ENCODE results near the gene ZKSCAN5. TPM values are rescaled to one million over a fixed set of nuclear protein-coding genes. Genes with fewer than 3 reads are reported as not detected.

ZKSCAN5 gene
- total and polyA plus RNA-seq, 12 donors = 2.8 to 8.5 (median 7.2) TPM

GRCh38 chr7:99465421-99465768 is 39.1 kb upstream of the ZKSCAN5 start:
- DNase-seq (no peak), ATAC-seq (peak in 7 of 8 donors; percentile 1 to 17 (median 11))
- WGBS, 2 donors = 3 to 6% methylated on average over 9 of the region's 9 CpGs
- Histone ChIP-seq H3K27me3 (no peaks in the 10 kb centered on the region), H3K27ac (peak overlapping the region; percentile 67 to 98 (median 92)), H3K4me1 (peaks cover 4 to 66% (median 40%) of the 10 kb centered on the region in 9 donors), H3K36me3 (peaks cover 0 to 33% (median 4%) of the 10 kb centered on the region in 9 donors), H3K9me3 (no peaks in the 10 kb centered on the region), H3K4me3 (peak overlapping the region; percentile 69 to 97 (median 90))
- intact Hi-C loops (cut with DNase I) = no loop called here
- TF ChIP-seq, protein P1, sequence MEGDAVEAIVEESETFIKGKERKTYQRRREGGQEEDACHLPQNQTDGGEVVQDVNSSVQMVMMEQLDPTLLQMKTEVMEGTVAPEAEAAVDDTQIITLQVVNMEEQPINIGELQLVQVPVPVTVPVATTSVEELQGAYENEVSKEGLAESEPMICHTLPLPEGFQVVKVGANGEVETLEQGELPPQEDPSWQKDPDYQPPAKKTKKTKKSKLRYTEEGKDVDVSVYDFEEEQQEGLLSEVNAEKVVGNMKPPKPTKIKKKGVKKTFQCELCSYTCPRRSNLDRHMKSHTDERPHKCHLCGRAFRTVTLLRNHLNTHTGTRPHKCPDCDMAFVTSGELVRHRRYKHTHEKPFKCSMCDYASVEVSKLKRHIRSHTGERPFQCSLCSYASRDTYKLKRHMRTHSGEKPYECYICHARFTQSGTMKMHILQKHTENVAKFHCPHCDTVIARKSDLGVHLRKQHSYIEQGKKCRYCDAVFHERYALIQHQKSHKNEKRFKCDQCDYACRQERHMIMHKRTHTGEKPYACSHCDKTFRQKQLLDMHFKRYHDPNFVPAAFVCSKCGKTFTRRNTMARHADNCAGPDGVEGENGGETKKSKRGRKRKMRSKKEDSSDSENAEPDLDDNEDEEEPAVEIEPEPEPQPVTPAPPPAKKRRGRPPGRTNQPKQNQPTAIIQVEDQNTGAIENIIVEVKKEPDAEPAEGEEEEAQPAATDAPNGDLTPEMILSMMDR (IDR thresholded peaks at IDR 0.05) = no peak

DNA sequence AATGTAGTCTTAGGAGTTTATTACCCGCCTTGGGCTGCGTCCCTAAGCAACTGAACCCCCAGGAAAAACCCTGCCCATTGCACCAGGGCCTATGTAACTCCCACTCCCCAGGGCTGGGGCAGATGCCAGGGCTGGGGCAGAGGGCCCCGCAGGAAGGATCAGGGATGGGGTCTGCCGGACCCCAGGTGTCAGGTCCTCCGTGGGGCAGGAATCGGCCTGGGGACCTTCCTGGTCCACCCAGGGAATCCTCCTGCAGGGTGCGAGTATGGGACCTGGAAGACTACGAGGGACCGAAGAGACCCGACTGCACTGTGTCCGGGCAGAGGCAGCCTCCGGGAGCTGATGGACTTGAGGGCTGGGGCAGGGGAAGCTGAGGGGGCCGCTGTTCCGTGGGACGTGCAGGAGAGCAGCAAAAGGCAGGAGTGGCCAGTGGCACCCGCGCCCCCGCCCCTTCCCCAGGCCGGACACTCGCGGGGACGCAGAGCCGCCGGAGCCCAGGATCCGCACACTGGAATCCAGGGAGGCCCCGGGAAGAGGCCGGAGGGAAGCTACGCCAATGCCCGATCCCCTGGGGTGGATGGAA is 36.0 kb upstream of the ZKSCAN5 start:
- TF ChIP-seq, protein P1 (IDR thresholded peaks at IDR 0.05) = no peak
- intact Hi-C loops (cut with DNase I) = no loop called here
- Histone ChIP-seq H3K4me1 (peaks cover 4 to 51% (median 34%) of the 10 kb centered on the region in 9 donors), H3K36me3 (peaks cover 0 to 12% (median 4%) of the 10 kb centered on the region in 9 donors), H3K27ac (no peak overlapping the region), H3K4me3 (no peak overlapping the region), H3K9me3 (no peaks in the 10 kb centered on the region), H3K27me3 (no peaks in the 10 kb centered on the region)
- WGBS, 2 donors = 84 to 88% methylated on average over 29 of the region's 29 CpGs
- DNase-seq (no peak), ATAC-seq (no peak)

GRCh38 chr7:99469381-99470065 is 34.9 kb upstream of the ZKSCAN5 start:
- H3K4me1 ChIP-seq = peaks cover 4 to 46% (median 34%) of the 10 kb centered on the region in 9 donors
- TF ChIP-seq, protein P1 (IDR thresholded peaks at IDR 0.05) = no peak
- WGBS, 2 donors = 40 to 44% methylated on average over 23 of the region's 23 CpGs
- ATAC-seq (no peak), DNase-seq (no peak)
- peak overlapping the region in 9 of 10 donors; percentile 23 to 48 (median 33) for H3K4me3 ChIP-seq
- no peaks in the 10 kb centered on the region for H3K27me3 ChIP-seq
- intact Hi-C loops (cut with DNase I) = loop anchor here in 1 of 10 donors (2.0 to 5.0 kb wide), 2 partner anchors 33 to 148 kb away; partner anchors contain the start of gene ZSCAN25
- peaks cover 0 to 1% (median 0%) of the 10 kb centered on the region in 9 donors for H3K36me3 ChIP-seq
- no peaks in the 10 kb centered on the region for H3K9me3 ChIP-seq
- H3K27ac ChIP-seq = peak overlapping the region; percentile 42 to 88 (median 80)

DNA sequence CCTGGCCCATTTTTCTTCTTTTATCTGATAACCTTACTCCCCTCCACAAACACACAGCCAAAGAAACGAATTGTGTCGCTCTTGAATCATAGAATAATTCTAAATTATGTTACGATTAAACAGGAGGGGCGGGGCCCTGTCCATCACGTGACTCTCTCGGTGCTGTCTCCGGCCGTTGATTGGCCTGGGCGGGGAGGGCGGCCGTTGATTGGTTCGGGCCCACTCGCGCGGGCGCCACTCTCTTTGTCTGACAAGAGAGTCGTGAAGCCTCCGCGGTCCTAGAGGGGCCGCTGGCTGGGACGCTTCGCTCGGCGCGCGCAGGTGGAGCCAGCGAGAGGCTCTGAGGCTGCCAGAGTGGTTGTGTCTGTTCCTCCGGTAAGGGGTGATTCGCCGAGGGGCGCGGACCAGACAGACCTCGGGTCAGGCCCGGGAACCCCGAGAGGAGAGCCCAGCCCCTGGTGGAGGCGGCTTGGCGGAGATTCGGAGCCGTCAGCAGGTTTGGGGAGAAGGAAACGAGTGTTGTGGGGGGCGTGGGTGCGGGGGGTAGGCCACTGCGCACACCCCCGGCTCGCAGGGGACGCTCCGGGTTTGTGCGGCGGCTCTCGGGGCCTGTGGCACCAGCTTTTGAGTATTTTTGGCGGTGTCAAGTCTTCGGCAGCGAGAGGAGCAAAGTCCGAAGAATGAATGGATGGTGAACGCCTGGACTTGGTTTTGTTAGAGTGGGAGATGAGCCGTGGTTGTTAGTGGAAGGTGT is 31.7 kb upstream of the ZKSCAN5 start, which contains the start of gene ZNF789:
ZNF789 (plus strand) TSS at position 330 of the 754 bp plus-strand sequence. CDS start 3,567 bp downstream, outside the sequence.
- 1% methylated on average over 56 of the region's 56 CpGs for WGBS, 2 donors
- intact Hi-C loops (cut with DNase I) = loop anchor here in 4 of 10 donors (1.0 to 5.0 kb wide), 3 partner anchors 32 to 145 kb away; partner anchors contain the start of genes ZKSCAN5 (in 3 of the 4) and ZSCAN25 (in 1 of the 4)

More for the DNA sequence above, 31.7 kb upstream of the ZKSCAN5 start, which contains the start of gene ZNF789:
- TF ChIP-seq, protein P1 (IDR thresholded peaks at IDR 0.05) = peak in 1 of 9 donors; percentile 11
- Histone ChIP-seq H3K36me3 (peaks cover 0 to 15% (median 0%) of the 10 kb centered on the region in 9 donors), H3K27me3 (no peaks in the 10 kb centered on the region), H3K9me3 (no peaks in the 10 kb centered on the region), H3K27ac (peak within 1 kb of the TSS; percentile 57 to 88 (median 84)), H3K4me3 (peak within 1 kb of the TSS; percentile 59 to 93 (median 72)), H3K4me1 (peaks cover 0 to 35% (median 21%) of the 10 kb centered on the region in 9 donors)
- peak; percentile 98 for DNase-seq
- ATAC-seq = peak; percentile 97 to 99 (median 99)

All from heart right ventricle (tissue), 16 donors.